ENCODE results near the gene LYPD4. TPM values are rescaled to one million over a fixed set of nuclear protein-coding genes. Genes with fewer than 3 reads are reported as not detected.

LYPD4 gene
- total RNA-seq, 3 donors from 2014 or later, result not detected

DNA sequence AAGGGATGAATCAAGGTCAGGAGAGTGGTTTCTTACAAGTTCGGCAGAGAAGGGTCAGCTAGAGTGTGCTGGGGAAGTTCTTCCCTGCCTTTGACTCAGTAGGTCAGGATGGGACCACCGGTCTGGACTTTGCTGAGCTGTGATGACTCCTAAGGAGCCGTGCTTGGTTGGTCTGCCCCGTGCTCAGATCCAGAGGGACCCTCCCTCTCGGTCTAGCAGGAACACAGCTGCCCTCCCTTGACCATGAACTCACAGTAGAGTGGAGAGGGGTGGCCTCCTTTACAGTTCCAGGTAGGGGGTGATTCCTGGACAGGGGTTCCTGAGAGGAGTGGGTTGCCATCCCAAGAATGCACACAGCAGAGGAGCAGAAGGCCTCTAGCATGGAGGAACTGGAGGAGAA lies 19.9 kb upstream of the LYPD4 start:
- H3K36me3 ChIP-seq (ENCODE audit: low read depth), result peaks cover 5% of the 10 kb centered on the region
- no peak for ATAC-seq

DNA sequence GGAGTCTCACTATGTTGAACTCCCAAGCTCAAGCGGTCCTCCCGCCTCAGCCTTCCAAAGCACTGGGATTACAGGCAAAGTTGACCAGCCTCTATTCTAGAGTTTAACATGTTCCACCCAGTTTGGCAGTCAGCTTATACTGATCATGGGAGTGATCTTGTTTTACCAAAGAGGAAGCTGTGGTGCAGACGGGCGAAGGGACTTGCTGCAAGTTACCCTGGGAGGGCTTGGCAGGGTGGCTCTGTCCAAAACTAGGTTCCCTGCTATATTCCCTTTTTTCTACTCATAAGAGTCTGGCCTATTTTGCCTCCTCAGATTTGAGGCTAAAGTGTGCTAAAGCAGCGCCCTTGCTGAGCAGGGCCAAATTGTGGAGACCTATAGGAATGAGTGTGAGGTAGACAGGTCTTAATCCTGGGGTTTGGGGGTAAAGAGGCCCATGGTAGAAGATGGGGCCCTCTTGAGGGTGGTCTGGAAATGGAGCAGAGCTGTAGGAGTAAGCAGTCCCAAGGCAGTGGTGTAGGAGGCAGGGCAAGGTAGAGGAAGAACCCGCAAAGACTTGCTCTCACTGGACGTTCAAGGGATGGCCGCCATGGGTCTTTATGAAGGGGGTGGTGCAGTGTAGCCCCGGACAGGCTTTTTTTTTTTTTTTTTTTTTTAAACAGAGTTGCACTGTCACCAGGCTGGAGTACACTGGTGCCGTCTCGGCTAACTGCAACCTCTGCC lies 18.9 kb upstream of the LYPD4 start:
- DNase-seq (no peak), ATAC-seq (no peak)
- intact Hi-C loops (cut with DNase I, micrococcal nuclease), result no loop called here
- no peak overlapping the region for H3K4me3 ChIP-seq
- H3K36me3 ChIP-seq (ENCODE audit: low read depth), result peaks cover 3% of the 10 kb centered on the region
- H3K4me1 ChIP-seq (ENCODE audit: low read depth), result peaks cover 40% of the 10 kb centered on the region
- no peaks in the 10 kb centered on the region for H3K9me3 ChIP-seq
- TF ChIP-seq, protein P1, sequence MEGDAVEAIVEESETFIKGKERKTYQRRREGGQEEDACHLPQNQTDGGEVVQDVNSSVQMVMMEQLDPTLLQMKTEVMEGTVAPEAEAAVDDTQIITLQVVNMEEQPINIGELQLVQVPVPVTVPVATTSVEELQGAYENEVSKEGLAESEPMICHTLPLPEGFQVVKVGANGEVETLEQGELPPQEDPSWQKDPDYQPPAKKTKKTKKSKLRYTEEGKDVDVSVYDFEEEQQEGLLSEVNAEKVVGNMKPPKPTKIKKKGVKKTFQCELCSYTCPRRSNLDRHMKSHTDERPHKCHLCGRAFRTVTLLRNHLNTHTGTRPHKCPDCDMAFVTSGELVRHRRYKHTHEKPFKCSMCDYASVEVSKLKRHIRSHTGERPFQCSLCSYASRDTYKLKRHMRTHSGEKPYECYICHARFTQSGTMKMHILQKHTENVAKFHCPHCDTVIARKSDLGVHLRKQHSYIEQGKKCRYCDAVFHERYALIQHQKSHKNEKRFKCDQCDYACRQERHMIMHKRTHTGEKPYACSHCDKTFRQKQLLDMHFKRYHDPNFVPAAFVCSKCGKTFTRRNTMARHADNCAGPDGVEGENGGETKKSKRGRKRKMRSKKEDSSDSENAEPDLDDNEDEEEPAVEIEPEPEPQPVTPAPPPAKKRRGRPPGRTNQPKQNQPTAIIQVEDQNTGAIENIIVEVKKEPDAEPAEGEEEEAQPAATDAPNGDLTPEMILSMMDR (IDR thresholded peaks at IDR 0.05), result no peak

More for the DNA sequence above, 19.9 kb upstream of the LYPD4 start:
- intact Hi-C loops (cut with DNase I, micrococcal nuclease), result no loop called here
- Histone ChIP-seq H3K4me3 (no peak overlapping the region), H3K9me3 (no peaks in the 10 kb centered on the region), H3K4me1 (ENCODE audit: low read depth) (peaks cover 40% of the 10 kb centered on the region)
- TF ChIP-seq, protein P1 (IDR thresholded peaks at IDR 0.05), result no peak
- no peak for DNase-seq

- H3K36me3 ChIP-seq (ENCODE audit: low read depth), result peaks cover 3% of the 10 kb centered on the region
- no peak for DNase-seq
- TF ChIP-seq, protein P1 (IDR thresholded peaks at IDR 0.05), result no peak
- ATAC-seq, result no peak
- intact Hi-C loops (cut with DNase I, micrococcal nuclease), result no loop called here
- H3K4me3 ChIP-seq, result no peak overlapping the region
- peaks cover 33% of the 10 kb centered on the region for H3K4me1 ChIP-seq (ENCODE audit: low read depth)
- no peaks in the 10 kb centered on the region for H3K9me3 ChIP-seq
Measured at GRCh38 chr19:41862445-41862986, 18.0 kb upstream of the LYPD4 start.

- no peak overlapping the region for H3K4me3 ChIP-seq
- TF ChIP-seq, protein P1 (IDR thresholded peaks at IDR 0.05), result no peak
- peaks cover 3% of the 10 kb centered on the region for H3K36me3 ChIP-seq (ENCODE audit: low read depth)
- intact Hi-C loops (cut with DNase I, micrococcal nuclease), result no loop called here
- H3K9me3 ChIP-seq, result no peaks in the 10 kb centered on the region
- no peak for DNase-seq
- H3K4me1 ChIP-seq (ENCODE audit: low read depth), result peaks cover 27% of the 10 kb centered on the region
- no peak for ATAC-seq
Measured at GRCh38 chr19:41861846-41862245, 17.4 kb upstream of the LYPD4 start.

DNA sequence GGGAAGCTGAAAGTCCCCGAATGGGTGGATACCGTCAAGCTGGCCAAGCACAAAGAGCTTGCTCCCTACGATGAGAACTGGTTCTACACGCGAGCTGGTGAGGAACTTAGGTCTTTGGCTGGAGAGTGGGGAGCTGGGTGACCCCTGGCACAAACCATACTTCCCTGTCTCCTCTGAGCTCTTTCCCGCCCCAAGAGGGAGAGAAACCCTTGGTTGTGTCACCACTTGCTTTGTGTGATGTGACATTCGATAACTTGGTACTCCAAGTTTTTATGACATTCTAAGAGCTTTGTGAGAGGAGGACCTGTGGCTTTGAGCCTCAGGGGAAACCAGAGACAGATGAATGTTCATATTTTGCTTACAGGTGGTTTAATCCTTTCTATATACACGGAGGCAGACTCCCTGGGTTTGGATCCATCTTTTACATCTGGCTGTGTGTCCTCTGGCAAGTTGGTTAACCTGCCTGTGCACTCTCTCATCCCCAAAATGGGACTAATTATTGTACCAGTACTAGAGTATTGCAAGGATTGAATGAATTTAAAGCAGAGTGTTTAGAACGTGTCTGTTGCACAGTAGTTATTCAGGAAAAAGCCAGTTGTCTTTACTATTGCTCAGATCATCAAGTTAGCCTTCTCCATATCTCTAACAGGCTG lies 16.8 kb upstream of the LYPD4 start:
- peaks cover 3% of the 10 kb centered on the region for H3K36me3 ChIP-seq (ENCODE audit: low read depth)

More for the DNA sequence above, 16.8 kb upstream of the LYPD4 start:
- H3K9me3 ChIP-seq, result no peaks in the 10 kb centered on the region
- ATAC-seq, result no peak
- TF ChIP-seq, protein P1 (IDR thresholded peaks at IDR 0.05), result no peak
- no peak overlapping the region for H3K4me3 ChIP-seq
- DNase-seq, result no peak
- intact Hi-C loops (cut with DNase I, micrococcal nuclease), result no loop called here
- H3K4me1 ChIP-seq (ENCODE audit: low read depth), result peaks cover 26% of the 10 kb centered on the region

Measured in mucosa of descending colon (tissue), 3 donors.